ENCODE measurements around the gene EPHA8. TPM values are rescaled to one million over a fixed set of nuclear protein-coding genes. Genes with fewer than 3 reads are reported as not detected.

EPHA8 gene
- total RNA-seq, 1 donor from 2014 or later: 0.69 TPM

DNA sequence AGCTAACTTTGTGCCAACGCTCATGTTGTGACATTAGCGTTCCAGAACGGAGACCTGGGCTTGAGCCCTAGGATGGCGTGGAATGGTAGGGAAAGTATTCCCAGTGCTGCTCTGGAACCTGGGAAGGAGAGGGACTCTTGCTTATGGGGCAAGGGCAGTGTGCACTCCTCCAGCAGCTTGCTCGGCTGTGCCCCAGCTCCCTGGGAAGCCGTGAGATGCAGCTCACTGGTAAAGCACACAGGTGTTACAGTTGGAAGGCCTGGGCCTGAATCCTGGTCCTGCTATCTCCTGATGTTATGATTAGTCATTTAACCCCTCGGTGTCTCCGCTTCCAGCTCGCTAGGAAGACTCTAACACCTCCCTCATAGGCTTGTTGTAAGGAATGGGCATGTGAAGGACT lies 42.4 kb upstream of the EPHA8 start:
- Mint-ChIP-seq H3K4me3 (ENCODE audit: unreplicated experiment) (no peak overlapping the region), H3K4me1 (ENCODE audit: low read depth, unreplicated experiment) (peaks cover 6% of the 10 kb centered on the region), H3K27ac (ENCODE audit: unreplicated experiment) (no peak overlapping the region), H3K27me3 (ENCODE audit: unreplicated experiment) (no peaks in the 10 kb centered on the region), H3K36me3 (ENCODE audit: unreplicated experiment) (peaks cover 3% of the 10 kb centered on the region), H3K9me3 (ENCODE audit: unreplicated experiment) (no peaks in the 10 kb centered on the region)
- DNase-seq: no peak
- TF ChIP-seq, protein P1, sequence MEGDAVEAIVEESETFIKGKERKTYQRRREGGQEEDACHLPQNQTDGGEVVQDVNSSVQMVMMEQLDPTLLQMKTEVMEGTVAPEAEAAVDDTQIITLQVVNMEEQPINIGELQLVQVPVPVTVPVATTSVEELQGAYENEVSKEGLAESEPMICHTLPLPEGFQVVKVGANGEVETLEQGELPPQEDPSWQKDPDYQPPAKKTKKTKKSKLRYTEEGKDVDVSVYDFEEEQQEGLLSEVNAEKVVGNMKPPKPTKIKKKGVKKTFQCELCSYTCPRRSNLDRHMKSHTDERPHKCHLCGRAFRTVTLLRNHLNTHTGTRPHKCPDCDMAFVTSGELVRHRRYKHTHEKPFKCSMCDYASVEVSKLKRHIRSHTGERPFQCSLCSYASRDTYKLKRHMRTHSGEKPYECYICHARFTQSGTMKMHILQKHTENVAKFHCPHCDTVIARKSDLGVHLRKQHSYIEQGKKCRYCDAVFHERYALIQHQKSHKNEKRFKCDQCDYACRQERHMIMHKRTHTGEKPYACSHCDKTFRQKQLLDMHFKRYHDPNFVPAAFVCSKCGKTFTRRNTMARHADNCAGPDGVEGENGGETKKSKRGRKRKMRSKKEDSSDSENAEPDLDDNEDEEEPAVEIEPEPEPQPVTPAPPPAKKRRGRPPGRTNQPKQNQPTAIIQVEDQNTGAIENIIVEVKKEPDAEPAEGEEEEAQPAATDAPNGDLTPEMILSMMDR (IDR thresholded peaks at IDR 0.05; ENCODE audit: partially characterized antibody, unreplicated experiment): no peak

DNA sequence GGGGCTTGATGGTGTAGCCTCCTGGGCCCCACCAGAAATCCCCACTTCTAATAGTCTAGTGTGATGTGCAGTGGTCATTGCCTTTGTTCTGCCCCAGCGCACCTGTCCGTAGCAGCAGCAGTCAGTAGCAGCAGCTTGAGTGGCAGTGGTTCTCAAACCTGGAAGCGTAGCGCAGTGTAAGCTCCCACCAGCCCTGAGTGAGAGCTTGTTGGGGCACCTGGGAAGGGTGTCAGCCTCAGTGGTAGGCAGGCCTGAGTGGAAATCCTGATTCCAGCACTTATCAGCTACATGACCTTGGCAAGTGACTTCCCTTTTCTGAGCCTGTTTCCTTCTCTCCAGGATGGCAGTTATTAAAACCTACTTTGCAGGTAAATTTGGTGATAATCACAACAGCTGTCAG lies 41.6 kb upstream of the EPHA8 start:
- no peak overlapping the region for H3K27ac Mint-ChIP-seq (ENCODE audit: unreplicated experiment)
- TF ChIP-seq, protein P1 (IDR thresholded peaks at IDR 0.05; ENCODE audit: partially characterized antibody, unreplicated experiment): no peak
- H3K27me3 Mint-ChIP-seq (ENCODE audit: unreplicated experiment): no peaks in the 10 kb centered on the region
- no peak overlapping the region for H3K4me3 Mint-ChIP-seq (ENCODE audit: unreplicated experiment)
- H3K4me1 Mint-ChIP-seq (ENCODE audit: low read depth, unreplicated experiment): peaks cover 6% of the 10 kb centered on the region
- no peaks in the 10 kb centered on the region for H3K36me3 Mint-ChIP-seq (ENCODE audit: unreplicated experiment)
- DNase-seq: no peak
- no peaks in the 10 kb centered on the region for H3K9me3 Mint-ChIP-seq (ENCODE audit: unreplicated experiment)

DNA sequence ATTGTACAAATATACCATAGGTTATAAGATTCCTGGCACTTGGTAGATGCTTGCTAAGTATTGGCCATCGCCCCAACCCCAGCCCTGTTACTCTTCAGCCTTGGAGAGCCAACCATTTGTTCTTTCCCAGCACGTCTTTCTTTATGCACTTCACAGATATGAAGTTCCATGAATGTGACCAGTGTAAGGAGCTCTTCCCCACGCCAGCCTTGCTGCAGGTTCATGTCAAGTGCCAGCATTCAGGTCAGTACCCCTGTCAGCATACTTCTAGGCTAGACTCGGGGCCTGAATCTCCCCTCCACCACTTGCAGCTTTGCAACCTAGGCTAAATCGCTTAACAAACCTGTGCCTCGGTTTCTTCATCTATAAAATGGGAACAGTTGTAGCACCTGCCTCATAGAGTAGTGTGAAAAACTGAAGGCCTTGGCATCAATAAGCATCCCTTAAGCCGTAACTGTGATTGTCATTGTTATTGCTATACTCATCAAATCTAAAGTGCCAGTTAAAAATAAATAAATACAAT lies 41.0 kb upstream of the EPHA8 start:
- DNase-seq: no peak

DNA sequence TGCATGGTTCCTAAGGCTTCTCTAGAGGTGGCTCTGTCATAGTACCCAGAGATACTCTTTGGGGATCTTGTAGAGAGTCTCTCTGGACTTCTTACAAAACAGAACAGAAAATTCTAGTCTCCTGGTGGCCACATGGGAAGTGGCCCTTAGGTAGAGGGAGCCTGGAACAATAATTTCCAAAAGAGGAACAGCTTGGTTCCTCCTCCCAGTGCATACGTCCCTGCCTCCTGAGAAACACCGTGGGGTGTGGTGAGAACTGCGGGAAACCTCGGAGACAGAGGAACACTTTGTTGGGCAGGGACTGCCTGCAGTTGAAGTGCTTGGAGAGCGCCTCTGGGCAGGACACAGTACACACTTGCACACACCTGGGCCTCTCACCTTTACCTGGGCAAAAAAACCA lies 38.8 kb upstream of the EPHA8 start:
- no peaks in the 10 kb centered on the region for H3K27me3 Mint-ChIP-seq (ENCODE audit: unreplicated experiment)
- H3K9me3 Mint-ChIP-seq (ENCODE audit: unreplicated experiment): peaks cover 6% of the 10 kb centered on the region
- TF ChIP-seq, protein P1 (IDR thresholded peaks at IDR 0.05; ENCODE audit: partially characterized antibody, unreplicated experiment): no peak
- no peak overlapping the region for H3K4me3 Mint-ChIP-seq (ENCODE audit: unreplicated experiment)
- no peaks in the 10 kb centered on the region for H3K4me1 Mint-ChIP-seq (ENCODE audit: low read depth, unreplicated experiment)
- no peak overlapping the region for H3K27ac Mint-ChIP-seq (ENCODE audit: unreplicated experiment)
- no peaks in the 10 kb centered on the region for H3K36me3 Mint-ChIP-seq (ENCODE audit: unreplicated experiment)
- DNase-seq: no peak

More for the DNA sequence above, 41.0 kb upstream of the EPHA8 start:
- H3K4me1 Mint-ChIP-seq (ENCODE audit: low read depth, unreplicated experiment): peaks cover 6% of the 10 kb centered on the region
- no peaks in the 10 kb centered on the region for H3K36me3 Mint-ChIP-seq (ENCODE audit: unreplicated experiment)
- H3K27ac Mint-ChIP-seq (ENCODE audit: unreplicated experiment): no peak overlapping the region
- H3K4me3 Mint-ChIP-seq (ENCODE audit: unreplicated experiment): no peak overlapping the region
- no peaks in the 10 kb centered on the region for H3K27me3 Mint-ChIP-seq (ENCODE audit: unreplicated experiment)
- H3K9me3 Mint-ChIP-seq (ENCODE audit: unreplicated experiment): peaks cover 3% of the 10 kb centered on the region
- TF ChIP-seq, protein P1 (IDR thresholded peaks at IDR 0.05; ENCODE audit: partially characterized antibody, unreplicated experiment): no peak

DNA sequence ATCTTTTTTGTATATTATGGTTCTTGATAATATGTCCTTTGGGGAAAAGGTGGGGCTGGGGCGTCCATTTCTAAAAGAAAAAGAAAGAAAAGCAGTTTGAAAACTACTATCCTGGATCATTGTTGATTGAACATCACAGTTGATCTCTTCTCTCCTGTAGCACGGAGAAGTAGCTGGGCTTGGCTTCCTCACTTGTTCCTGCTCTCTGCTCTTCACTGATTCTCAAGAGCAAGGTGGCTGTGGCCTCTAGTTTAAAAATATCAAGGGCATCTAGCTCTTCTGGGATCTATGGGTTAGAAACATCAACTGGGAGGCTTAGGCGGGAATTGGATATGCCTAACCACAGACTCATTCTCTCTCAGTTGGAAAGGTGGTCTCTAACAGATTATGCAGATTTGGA lies 38.1 kb upstream of the EPHA8 start:
- Mint-ChIP-seq H3K9me3 (ENCODE audit: unreplicated experiment) (peaks cover 6% of the 10 kb centered on the region), H3K4me1 (ENCODE audit: low read depth, unreplicated experiment) (peaks cover under 1% of the 10 kb centered on the region), H3K27me3 (ENCODE audit: unreplicated experiment) (no peaks in the 10 kb centered on the region), H3K36me3 (ENCODE audit: unreplicated experiment) (no peaks in the 10 kb centered on the region), H3K4me3 (ENCODE audit: unreplicated experiment) (no peak overlapping the region), H3K27ac (ENCODE audit: unreplicated experiment) (no peak overlapping the region)
- DNase-seq: no peak
- TF ChIP-seq, protein P1 (IDR thresholded peaks at IDR 0.05; ENCODE audit: partially characterized antibody, unreplicated experiment): no peak
